ENCODE results near the gene STUM. TPM values are rescaled to one million over a fixed set of nuclear protein-coding genes. Genes with fewer than 3 reads are reported as not detected.

STUM gene
- total RNA-seq, 1 experiment from 2014 or later: 0.03 TPM

- no TSS peak for BruUV-seq (replicated peaks)
- H3K36me3 ChIP-seq (ENCODE audit: control insufficient read depth, insufficient read depth, low read length): no peaks in the 10 kb centered on the region
- no peak overlapping the region for H3K4me3 ChIP-seq (ENCODE audit: low read depth in 2 of 2, low read length in 2 of 2)
- no peaks in the 10 kb centered on the region for H3K27me3 ChIP-seq (ENCODE audit: control insufficient read depth, insufficient read depth, low read length)
- H3K27ac ChIP-seq (ENCODE audit: low read length): no peak overlapping the region
- CTCF ChIA-PET: no interaction called here
- ATAC-seq (no peak), DNase-seq (ENCODE audit: low read depth, low spot score) (no peak)
- POLR2A ChIA-PET: no interaction called here
- in situ Hi-C loops (cut with HindIII; ENCODE audit: low pct_unique_long_range_greater_than_20kb, low sequenced_read_pairs): no loop called here
- H3K4me1 ChIP-seq (ENCODE audit: control insufficient read depth, insufficient read depth, low read length): no peaks in the 10 kb centered on the region; the same call in 1 of the 2 replicates
- intact Hi-C loops (cut with micrococcal nuclease; ENCODE audit: unreplicated experiment): no loop called here
- TF ChIP-seq POLR2AphosphoS5 (IDR thresholded peaks at IDR 0.05; ENCODE audit: low read depth, low read length): no peak
- no peak for TF ChIP-seq CTCF (IDR thresholded peaks at IDR 0.05)
- no peak for TF ChIP-seq SIN3A (IDR thresholded peaks at IDR 0.05; ENCODE audit: borderline replicate concordance, insufficient read depth, low read depth, low read length)
- no peak for TF ChIP-seq TCF7L2 (IDR thresholded peaks at IDR 0.05; ENCODE audit: low read depth, low read length)
- TF ChIP-seq, protein P1, sequence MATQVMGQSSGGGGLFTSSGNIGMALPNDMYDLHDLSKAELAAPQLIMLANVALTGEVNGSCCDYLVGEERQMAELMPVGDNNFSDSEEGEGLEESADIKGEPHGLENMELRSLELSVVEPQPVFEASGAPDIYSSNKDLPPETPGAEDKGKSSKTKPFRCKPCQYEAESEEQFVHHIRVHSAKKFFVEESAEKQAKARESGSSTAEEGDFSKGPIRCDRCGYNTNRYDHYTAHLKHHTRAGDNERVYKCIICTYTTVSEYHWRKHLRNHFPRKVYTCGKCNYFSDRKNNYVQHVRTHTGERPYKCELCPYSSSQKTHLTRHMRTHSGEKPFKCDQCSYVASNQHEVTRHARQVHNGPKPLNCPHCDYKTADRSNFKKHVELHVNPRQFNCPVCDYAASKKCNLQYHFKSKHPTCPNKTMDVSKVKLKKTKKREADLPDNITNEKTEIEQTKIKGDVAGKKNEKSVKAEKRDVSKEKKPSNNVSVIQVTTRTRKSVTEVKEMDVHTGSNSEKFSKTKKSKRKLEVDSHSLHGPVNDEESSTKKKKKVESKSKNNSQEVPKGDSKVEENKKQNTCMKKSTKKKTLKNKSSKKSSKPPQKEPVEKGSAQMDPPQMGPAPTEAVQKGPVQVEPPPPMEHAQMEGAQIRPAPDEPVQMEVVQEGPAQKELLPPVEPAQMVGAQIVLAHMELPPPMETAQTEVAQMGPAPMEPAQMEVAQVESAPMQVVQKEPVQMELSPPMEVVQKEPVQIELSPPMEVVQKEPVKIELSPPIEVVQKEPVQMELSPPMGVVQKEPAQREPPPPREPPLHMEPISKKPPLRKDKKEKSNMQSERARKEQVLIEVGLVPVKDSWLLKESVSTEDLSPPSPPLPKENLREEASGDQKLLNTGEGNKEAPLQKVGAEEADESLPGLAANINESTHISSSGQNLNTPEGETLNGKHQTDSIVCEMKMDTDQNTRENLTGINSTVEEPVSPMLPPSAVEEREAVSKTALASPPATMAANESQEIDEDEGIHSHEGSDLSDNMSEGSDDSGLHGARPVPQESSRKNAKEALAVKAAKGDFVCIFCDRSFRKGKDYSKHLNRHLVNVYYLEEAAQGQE (IDR thresholded peaks at IDR 0.05; ENCODE audit: insufficient read depth in 1 of 2, low read depth in 2 of 2, low read length in 1 of 2): no peak
- no peaks in the 10 kb centered on the region for H3K9me3 ChIP-seq (ENCODE audit: control insufficient read depth, insufficient read depth, low read depth, low read length)
Measured at GRCh38 chr1:226629210-226629895, 80.8 kb downstream of the STUM start.

DNA sequence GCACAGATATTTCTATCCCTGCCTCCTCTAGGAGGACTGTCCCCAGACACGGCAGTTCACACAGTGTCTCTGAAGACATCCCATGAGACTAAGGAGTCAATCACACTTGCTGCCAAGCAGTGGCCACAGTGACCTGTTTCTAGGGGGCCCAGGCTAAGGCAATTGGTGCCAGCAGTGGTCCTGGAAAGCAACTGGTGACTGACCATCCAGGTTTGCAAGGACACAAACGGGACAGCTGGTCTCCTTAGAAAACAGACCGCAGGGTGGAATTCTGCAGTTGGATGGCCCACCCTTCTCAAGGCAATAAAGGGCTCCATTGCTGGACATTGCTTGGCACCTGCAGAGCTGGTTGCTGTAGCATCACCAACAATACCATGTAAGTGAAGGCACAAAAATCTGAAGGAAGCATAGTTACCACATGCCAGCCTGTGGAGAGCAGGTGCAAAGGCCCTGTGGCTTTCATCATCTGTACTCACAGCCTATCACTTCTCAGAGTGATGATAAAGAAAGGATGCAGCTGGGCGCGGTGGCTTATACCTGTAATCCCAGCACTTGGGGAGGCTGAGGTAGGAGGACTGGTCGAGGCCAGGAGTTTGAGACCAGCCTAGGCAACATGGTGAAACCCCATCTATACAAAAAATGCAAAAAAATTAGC is 81.5 kb downstream of the STUM start:
- intact Hi-C loops (cut with micrococcal nuclease; ENCODE audit: unreplicated experiment) (no loop called here), in situ Hi-C loops (cut with HindIII; ENCODE audit: low pct_unique_long_range_greater_than_20kb, low sequenced_read_pairs) (no loop called here)
- H3K27me3 ChIP-seq (ENCODE audit: control insufficient read depth, insufficient read depth, low read length): no peaks in the 10 kb centered on the region
- TF ChIP-seq TCF7L2 (IDR thresholded peaks at IDR 0.05; ENCODE audit: low read depth, low read length) (no peak), POLR2AphosphoS5 (IDR thresholded peaks at IDR 0.05; ENCODE audit: low read depth, low read length) (no peak), SIN3A (IDR thresholded peaks at IDR 0.05; ENCODE audit: borderline replicate concordance, insufficient read depth, low read depth, low read length) (no peak)
- TF ChIP-seq, protein P1 (IDR thresholded peaks at IDR 0.05; ENCODE audit: insufficient read depth in 1 of 2, low read depth in 2 of 2, low read length in 1 of 2): no peak
- no peaks in the 10 kb centered on the region for H3K9me3 ChIP-seq (ENCODE audit: control insufficient read depth, insufficient read depth, low read depth, low read length)
- H3K36me3 ChIP-seq (ENCODE audit: control insufficient read depth, insufficient read depth, low read length): no peaks in the 10 kb centered on the region
- DNase-seq (ENCODE audit: low read depth, low spot score) (no peak), ATAC-seq (no peak)
- CTCF ChIA-PET: no interaction called here
- H3K4me3 ChIP-seq (ENCODE audit: low read depth in 2 of 2, low read length in 2 of 2): no peak overlapping the region
- POLR2A ChIA-PET: no interaction called here
- no peak overlapping the region for H3K27ac ChIP-seq (ENCODE audit: low read length)
- H3K4me1 ChIP-seq (ENCODE audit: control insufficient read depth, insufficient read depth, low read length): no peaks in the 10 kb centered on the region; the same call in 1 of the 2 replicates
- no TSS peak for BruUV-seq (replicated peaks)

All from Panc1 (cell line).